ENCODE results near the gene RAD18.

DNA sequence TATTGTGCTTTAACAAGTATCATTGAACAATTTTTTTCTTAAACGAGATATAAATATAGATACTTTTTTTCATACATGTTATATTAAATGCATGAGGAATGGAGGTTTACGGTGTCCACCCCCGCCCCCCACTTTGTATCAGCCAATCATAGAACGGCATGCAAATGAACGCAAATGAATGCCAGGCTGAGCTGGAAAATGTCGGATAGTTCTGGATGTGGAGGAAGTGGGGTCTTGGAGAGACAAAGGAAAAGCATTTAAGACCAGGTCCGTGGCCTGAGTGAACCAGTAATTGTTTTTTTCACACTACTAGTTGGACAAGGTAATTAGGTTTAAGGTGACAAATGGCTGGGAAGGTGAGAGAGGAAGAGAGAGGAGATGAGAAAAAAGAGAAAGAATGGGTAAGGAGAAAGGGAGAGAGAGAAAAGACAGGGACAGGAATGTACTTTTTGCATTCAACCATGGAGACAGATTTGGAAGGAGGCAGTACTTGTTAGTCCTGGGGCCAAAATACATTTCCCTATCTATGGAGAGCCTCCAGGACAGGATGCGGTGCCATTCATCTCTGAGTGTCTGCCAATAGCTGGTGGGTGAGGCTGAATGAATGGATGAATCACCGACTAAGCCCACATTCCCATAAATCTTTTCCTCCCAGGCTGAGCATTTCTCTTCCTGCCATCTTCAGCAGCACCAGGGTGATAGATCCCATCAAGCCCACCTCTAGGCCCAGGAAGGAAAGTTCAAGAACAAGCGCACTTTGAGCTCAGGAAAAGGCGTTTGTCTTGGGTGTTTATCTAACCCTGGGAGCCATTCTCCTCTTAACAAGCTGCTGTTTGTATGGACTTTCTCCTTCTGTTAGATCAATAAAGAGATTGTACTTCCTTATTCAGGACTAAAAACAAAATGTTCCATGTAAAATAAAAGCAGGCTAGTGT is 1.4 kb upstream of the RAD18 start:
- TF ChIP-seq, protein P1, sequence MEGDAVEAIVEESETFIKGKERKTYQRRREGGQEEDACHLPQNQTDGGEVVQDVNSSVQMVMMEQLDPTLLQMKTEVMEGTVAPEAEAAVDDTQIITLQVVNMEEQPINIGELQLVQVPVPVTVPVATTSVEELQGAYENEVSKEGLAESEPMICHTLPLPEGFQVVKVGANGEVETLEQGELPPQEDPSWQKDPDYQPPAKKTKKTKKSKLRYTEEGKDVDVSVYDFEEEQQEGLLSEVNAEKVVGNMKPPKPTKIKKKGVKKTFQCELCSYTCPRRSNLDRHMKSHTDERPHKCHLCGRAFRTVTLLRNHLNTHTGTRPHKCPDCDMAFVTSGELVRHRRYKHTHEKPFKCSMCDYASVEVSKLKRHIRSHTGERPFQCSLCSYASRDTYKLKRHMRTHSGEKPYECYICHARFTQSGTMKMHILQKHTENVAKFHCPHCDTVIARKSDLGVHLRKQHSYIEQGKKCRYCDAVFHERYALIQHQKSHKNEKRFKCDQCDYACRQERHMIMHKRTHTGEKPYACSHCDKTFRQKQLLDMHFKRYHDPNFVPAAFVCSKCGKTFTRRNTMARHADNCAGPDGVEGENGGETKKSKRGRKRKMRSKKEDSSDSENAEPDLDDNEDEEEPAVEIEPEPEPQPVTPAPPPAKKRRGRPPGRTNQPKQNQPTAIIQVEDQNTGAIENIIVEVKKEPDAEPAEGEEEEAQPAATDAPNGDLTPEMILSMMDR (IDR thresholded peaks at IDR 0.05) = no peak
- no peak for TF ChIP-seq EP300 (IDR thresholded peaks at IDR 0.05)
